ENCODE data around the gene RIPOR2.

DNA sequence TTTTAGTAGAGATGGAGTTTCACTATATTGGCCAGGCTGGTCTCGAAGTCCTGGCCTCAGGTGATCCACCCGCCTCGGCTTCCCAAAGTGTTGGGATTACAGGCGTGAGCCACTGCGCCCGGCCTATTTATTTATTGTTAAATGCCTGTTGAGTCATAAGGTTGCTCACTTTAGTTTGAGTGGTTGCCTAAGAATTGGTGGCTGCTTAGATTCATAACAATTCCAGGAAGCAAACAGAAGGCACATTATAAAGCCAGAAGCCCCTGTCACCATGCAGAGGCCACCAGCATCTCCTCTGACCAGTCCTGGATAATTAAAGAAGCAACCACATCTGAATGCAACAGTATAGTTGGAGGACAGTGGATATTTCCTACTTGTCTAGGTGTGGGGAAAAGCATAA is 113.1 kb downstream of the RIPOR2 start:
- TF ChIP-seq CTCF (IDR thresholded peaks at IDR 0.05), result no peak
- TF ChIP-seq ZFX (IDR thresholded peaks at IDR 0.05; ENCODE audit: borderline replicate concordance), result no peak

All from 22Rv1 (cell line).